Endothelial cell of umbilical vein (primary cell): Measurements from ENCODE around the gene FNIP2. TPM values are rescaled to one million over a fixed set of nuclear protein-coding genes. Genes with fewer than 3 reads are reported as not detected.

Experiments used
- BruUV-seq: library from RNA; stranded (reverse); fragments of 400-500 nt; replicated peaks from 2 replicates; lab custom pipeline; 2021; lab: Mats Ljungman, UMichigan
- CTCF ChIA-PET: fragments of 300-600, 350-600 bp; sonication (Branson Sonifier 250); formaldehyde crosslinking; loops from one replicate; lab custom pipeline; 2021; ENCODE audit warnings: antibody characterized with exemption, inconsistent platforms; lab: Charles Lee
- POLR2A ChIA-PET: fragments of 300-600, 350-600 bp; sonication (Branson Sonifier 250); formaldehyde crosslinking; loops from one replicate; lab custom pipeline; 2021; ENCODE audit warnings: antibody characterized with exemption, inconsistent platforms; lab: Charles Lee
- DNase-seq: peaks from one replicate; pipeline ENCODE4 v3.0.0-alpha.2; 2011; ENCODE audit warnings: low read depth, low spot score
- FAIRE-seq: peaks from 2 replicates; lab custom pipeline; 2011; peaks lifted over from hg19 to GRCh38; lab: Jason Lieb, UNC
- H2AFZ ChIP-seq: 2 replicates; pipeline ENCODE4 v1.6.0; 2012; ENCODE audit warnings: low read depth, low read length, control low read depth, inconsistent platforms
- H3K27ac ChIP-seq: 2 replicates; pipeline ENCODE4 v1.5.1; 2011; ENCODE audit warnings: low read depth, mild to moderate bottlenecking, control low read depth, low read length, moderate library complexity; ENCODE audit not compliant: insufficient read depth
- H3K27me3 ChIP-seq, 2 experiments: 2 replicates each; pipeline versions ENCODE4 v1.6.0 to v1.6.1; 2011; ENCODE audit warnings: low read length in 2 of 2, mixed read lengths in 1 of 2; ENCODE audit not compliant: control insufficient read depth in 2 of 2, insufficient read depth in 2 of 2
- H3K36me3 ChIP-seq, 2 experiments: 2 replicates in 1 of 2; 3 replicates in 1 of 2; pipeline ENCODE4 v1.5.1; 2011; ENCODE audit warnings: low read length in 2 of 2, mild to moderate bottlenecking in 1 of 2, moderate library complexity in 1 of 2; ENCODE audit not compliant: control insufficient read depth in 2 of 2, insufficient read depth in 2 of 2; ENCODE audit errors: extremely low read depth in 1 of 2
- H3K4me1 ChIP-seq: 3 replicates; pipeline ENCODE4 v1.5.1; 2011; ENCODE audit warnings: mild to moderate bottlenecking, low read length; ENCODE audit not compliant: control insufficient read depth, insufficient read depth; ENCODE audit errors: extremely low read depth
- H3K4me2 ChIP-seq: 2 replicates; pipeline ENCODE4 v1.6.1; 2011; ENCODE audit warnings: low read length, control low read depth, mixed read lengths; ENCODE audit not compliant: insufficient read depth
- H3K4me3 ChIP-seq, 3 experiments: fragments of 200-600 bp in 1 of 3; sonication (generic), shearing (Covaris generic) in 1 of 3; replicated peaks in 1 of 3; 2 replicates each; pipeline ENCODE4 v1.5.1; 2011 to 2016; ENCODE audit warnings: control low read depth in 3 of 3, low read length in 3 of 3, mild to moderate bottlenecking in 2 of 3, inconsistent platforms in 1 of 3, low read depth in 1 of 3, moderate library complexity in 1 of 3; ENCODE audit not compliant: insufficient read depth in 1 of 3
- H3K79me2 ChIP-seq: 2 replicates; pipeline ENCODE4 v1.6.0; 2012; ENCODE audit warnings: low read length, inconsistent platforms; ENCODE audit not compliant: control insufficient read depth, insufficient read depth
- H3K9ac ChIP-seq: replicated peaks from 2 replicates; pipeline ENCODE3; 2011; ENCODE audit warnings: low read length, control low read depth; ENCODE audit not compliant: insufficient read depth; ENCODE audit errors: extremely low read depth
- H3K9me1 ChIP-seq: replicated peaks from 3 replicates; pipeline ENCODE4 v1.6.0; 2011; ENCODE audit warnings: mild to moderate bottlenecking, low read length; ENCODE audit not compliant: control insufficient read depth, insufficient read depth; ENCODE audit errors: extremely low read depth
- H3K9me3 ChIP-seq: replicated peaks from 2 replicates; pipeline ENCODE4 v1.5.1; 2012; ENCODE audit warnings: low read length, inconsistent platforms; ENCODE audit not compliant: control insufficient read depth, insufficient read depth
- H4K20me1 ChIP-seq: replicated peaks from 2 replicates; pipeline ENCODE3; 2011; ENCODE audit warnings: mild to moderate bottlenecking, low read length; ENCODE audit not compliant: control insufficient read depth, insufficient read depth; ENCODE audit errors: extremely low read depth
- CTCF ChIP-seq, 2 donors: IDR thresholded peaks; 1 replicate in 1 of 2; 2 replicates in 1 of 2; pipeline ENCODE4 v1.5.1; 2011; ENCODE audit warnings: low read length in 2 of 2, mild to moderate bottlenecking in 2 of 2, moderate library complexity in 2 of 2, control low read depth in 1 of 2, inconsistent platforms in 1 of 2, low read depth in 1 of 2; ENCODE audit not compliant: insufficient read depth in 1 of 2; ENCODE audit errors: extremely low read depth in 1 of 2
- EZH2 ChIP-seq: IDR thresholded peaks from 2 replicates; pipeline ENCODE4 v1.6.1; 2012; ENCODE audit warnings: borderline replicate concordance, low read depth, mild to moderate bottlenecking, moderate library complexity, low read length, inconsistent platforms; ENCODE audit not compliant: severe bottlenecking
- FOS ChIP-seq: IDR thresholded peaks from 2 replicates; pipeline ENCODE4 v1.6.1; 2011; ENCODE audit warnings: mild to moderate bottlenecking, low read length, moderate library complexity, borderline replicate concordance; ENCODE audit not compliant: insufficient read depth
- GATA2 ChIP-seq: IDR thresholded peaks from 2 replicates; pipeline ENCODE4 v1.7.0; 2011; ENCODE audit warnings: low read depth, mild to moderate bottlenecking, moderate library complexity, mixed read lengths, low read length; ENCODE audit not compliant: insufficient read length, insufficient read depth
- JUN ChIP-seq: IDR thresholded peaks from 2 replicates; pipeline ENCODE4 v1.6.1; 2011; ENCODE audit warnings: borderline replicate concordance, low read depth; ENCODE audit not compliant: insufficient read length, insufficient read depth
- MAX ChIP-seq: IDR thresholded peaks from 2 replicates; pipeline ENCODE4 v1.6.1; 2011; ENCODE audit not compliant: insufficient read depth, insufficient read length
- MYC ChIP-seq: IDR thresholded peaks from one replicate; pipeline ENCODE4 v1.6.1; 2011; ENCODE audit warnings: mild to moderate bottlenecking, low read depth, low read length
- POLR2A ChIP-seq: IDR thresholded peaks from 2 replicates; pipeline ENCODE4 v1.6.1; 2012; ENCODE audit warnings: low read depth, mild to moderate bottlenecking, control low read depth, low read length
- POLR2AphosphoS5 ChIP-seq: IDR thresholded peaks from 2 replicates; pipeline ENCODE4 v1.6.1; 2012; ENCODE audit warnings: low read depth, mild to moderate bottlenecking, control low read depth, low read length, moderate library complexity; ENCODE audit not compliant: insufficient read depth
- dilution Hi-C: fragments of 300-500 bp; cut with MboI; formaldehyde crosslinking; loops from one replicate; pipeline ENCODE4 v1.15.0; 2019; ENCODE audit warnings: low sequenced_read_pairs; ENCODE audit not compliant: extremely low pct_ligation_motif_present
- intact Hi-C: fragments of 100-400 bp; cut with micrococcal nuclease; formaldehyde crosslinking; loops from one replicate; pipeline ENCODE4 v1.10.0; 2022
- polyA plus RNA-seq, 4 experiments: library from polyadenylated mRNA; depleted of rRNA in 3 of 4; stranded (reverse) in 3 of 4; unstranded in 1 of 4; fragments of >200 nt; gene quantifications; 2 replicates each; pipeline versions ENCODE4 v1.2.1 to v1.2.3, GENCODE V29; 2011 to 2012; ENCODE audit warnings: missing spikeins in 1 of 4
- total RNA-seq: library from RNA; stranded (reverse); gene quantifications from 2 replicates; pipeline ENCODE4 v1.2.3, GENCODE V29; 2021

Gene FNIP2
- total and polyA plus RNA-seq, 2 donors (not counting 3 experiments of a cell fraction or from before 2014, with no cell fraction given), result 4.5 to 14.4 TPM

- FAIRE-seq, result no peak
- intact Hi-C loops, result loop anchor here (2.0 kb wide), 1 partner anchor 40 kb away; no protein-coding TSS in a partner anchor
- H3K9ac ChIP-seq, result no peak overlapping the region
These were observed 42.4 kb downstream of the FNIP2 start for GRCh38 chr4:158811216-158811540.

More at GRCh38 chr4:158811216-158811540, 42.4 kb downstream of the FNIP2 start:
- H3K4me3 ChIP-seq, result no peak overlapping the region
- ChIA-PET POLR2A (interaction anchor here (0.6 to 1.4 kb wide), 2 partner anchors 36 to 565 kb away, joined by 4 to 6 read pairs; no protein-coding TSS in a partner anchor), CTCF (interaction anchor here (0.6 to 2.0 kb wide), 10 partner anchors 8 to 392 kb away, joined by 3 to 8 read pairs (median 4); no protein-coding TSS in a partner anchor)
- H4K20me1 ChIP-seq, result no peaks in the 10 kb centered on the region
- no peaks in the 10 kb centered on the region for H3K9me3 ChIP-seq
- peaks cover 23% of the 10 kb centered on the region for H3K4me1 ChIP-seq
- H3K4me2 ChIP-seq, result peak overlapping the region; percentile 14
- no peak overlapping the region for H2AFZ ChIP-seq
- peak overlapping the region; percentile 95 for H3K27ac ChIP-seq
- no peaks in the 10 kb centered on the region for H3K36me3 ChIP-seq
- H3K79me2 ChIP-seq, result peaks cover 4% of the 10 kb centered on the region
- H3K27me3 ChIP-seq, result no peaks in the 10 kb centered on the region
- H3K9me1 ChIP-seq, result no peaks in the 10 kb centered on the region
- BruUV-seq, result no TSS peak
- TF ChIP-seq POLR2AphosphoS5, result no peak
- no peak for TF ChIP-seq POLR2A
- no peak for TF ChIP-seq MYC
- TF ChIP-seq GATA2, result no peak
- TF ChIP-seq JUN, result no peak
- no peak for TF ChIP-seq MAX
- no peak for TF ChIP-seq CTCF (IDR thresholded peaks at IDR 0.05; ENCODE audit: extremely low read depth in 1 of 2, insufficient read depth in 1 of 2, low read depth in 1 of 2, low read length in 2 of 2)
- TF ChIP-seq EZH2, result no peak
- TF ChIP-seq FOS, result no peak
- DNase-seq, result no peak
- dilution Hi-C loops, result no loop called here
